Neural cell (in vitro differentiated cells): ENCODE data around the gene SDK1.

Experiments
- CTCF ChIP-seq: fragments of 450-650 bp; IDR thresholded peaks from 2 replicates; pipeline ENCODE4 v1.5.1; 2014; ENCODE audit warnings: antibody characterized with exemption, mild to moderate bottlenecking, moderate library complexity; ENCODE audit not compliant: poor library complexity, severe bottlenecking
- EZH2 ChIP-seq: fragments of 200-600, 300-800 bp; shearing (Covaris generic), sonication (generic); IDR thresholded peaks from 2 replicates; pipeline ENCODE4 v1.6.1; 2014; ENCODE audit warnings: antibody characterized with exemption, low read length, borderline replicate concordance, mild to moderate bottlenecking; ENCODE audit not compliant: insufficient read depth, poor library complexity, severe bottlenecking
- POLR2AphosphoS5 ChIP-seq: IDR thresholded peaks from 2 replicates; pipeline ENCODE4 v1.6.1; 2012
- REST ChIP-seq: IDR thresholded peaks from 2 replicates; pipeline ENCODE4 v1.6.1; 2012; ENCODE audit warnings: borderline replicate concordance

- no peak for TF ChIP-seq CTCF
- TF ChIP-seq EZH2 = no peak
- TF ChIP-seq POLR2AphosphoS5 = no peak
- no peak for TF ChIP-seq REST
Measured at GRCh38 chr7:3879355-3880075, 578.5 kb downstream of the SDK1 start.
